Psoas muscle (tissue), 8 donors: ENCODE results near the gene STOML1. TPM values are rescaled to one million over a fixed set of nuclear protein-coding genes. Genes with fewer than 3 reads are reported as not detected.

ENCODE experiments used
- ATAC-seq, 4 donors: fragments of 200-7000 bp; cut with Tn5 transposase; one replicate each; pipeline ENCODE4 v1.9.1; 2020; ENCODE audit warnings: moderate library complexity in 3 of 4, mild to moderate bottlenecking in 2 of 4
- DNase-seq, 2 donors: peaks; one replicate each; pipeline ENCODE4 v3.0.0-alpha.2; 2020
- H3K27ac ChIP-seq: fragments of 200-600 bp; one replicate; pipeline ENCODE4 v1.8.0; 2022
- H3K27me3 ChIP-seq, 3 donors: fragments of 200-600 bp in 1 of 3; one replicate each; pipeline versions ENCODE4 v1.6.1 to v1.8.0; 2013 to 2022; ENCODE audit warnings: low read length in 2 of 3, mild to moderate bottlenecking in 2 of 3, moderate library complexity in 1 of 3; ENCODE audit not compliant: insufficient read depth in 3 of 3
- H3K36me3 ChIP-seq, 2 donors: fragments of 200-600 bp in 1 of 2; one replicate each; pipeline versions ENCODE4 v1.6.1 to v1.8.0; 2013 to 2022; ENCODE audit warnings: low read depth in 1 of 2, mild to moderate bottlenecking in 1 of 2, moderate library complexity in 1 of 2; ENCODE audit not compliant: insufficient read depth in 1 of 2
- H3K4me1 ChIP-seq: fragments of 200-600 bp; one replicate; pipeline ENCODE4 v1.8.0; 2022
- H3K4me3 ChIP-seq: fragments of 200-600 bp; one replicate; pipeline ENCODE4 v1.8.0; 2022; ENCODE audit warnings: mild to moderate bottlenecking
- H3K9me3 ChIP-seq: fragments of 200-600 bp; one replicate; pipeline ENCODE4 v1.8.0; 2022
- WGBS, 3 donors: extraction: QIAGEN DNeasy Blood & Tissue Kit; methylation state at CpG; one replicate each; pipeline versions ENCODE4 v1.1.6 to v1.1.7; 2013; 5-methylcytosine and 5-hydroxymethylcytosine counted together
- intact Hi-C, 2 donors: fragments of 100-400 bp; cut with DNase I; formaldehyde crosslinking; loops; one replicate each; pipeline versions ENCODE4 v1.11.0 to v1.14.2; 2022
- polyA plus RNA-seq, 3 donors: library from polyadenylated mRNA; stranded (reverse); fragments of 200-250 nt; gene quantifications; one replicate each; pipeline ENCODE4 v1.2.3, GENCODE V29; 2013
- total RNA-seq, 4 donors: library from RNA; stranded (reverse); fragmentation: NEBNext Ultra II Directional in 2 of 4; extraction: Animal tissue kit (Norgen Biotek cat#: 25700) in 2 of 4; gene quantifications; one replicate each; pipeline versions ENCODE4 v1.2.1 to v1.2.4, GENCODE V29; 2021 to 2023
- TF ChIP-seq, protein P1 (sequence below): fragments of 200-600 bp; IDR thresholded peaks from one replicate; pipeline ENCODE4 v1.8.0; 2022; ENCODE audit warnings: antibody characterized with exemption
- donor health status: healthy with polysubstance abuse.
- donor health status: DM: no; HTN: no; CAD: no; lungs with moderate emphysema.
- donor health status: Bipolar disorder and iron deficiency.
- donor health status: healthy.
- donor health status: DM: yes; HTN: yes; CAD: no.
- donor health status: DM: no; HTN: no; CAD: no.
- donor health status: DM: no; HTN: no; CAD: no.
- donor health status: DM: yes; HTN: yes; CAD: no.

The STOML1 gene
- total and polyA plus RNA-seq, 7 donors: 18.3 to 34.4 (median 24.4) TPM

DNA sequence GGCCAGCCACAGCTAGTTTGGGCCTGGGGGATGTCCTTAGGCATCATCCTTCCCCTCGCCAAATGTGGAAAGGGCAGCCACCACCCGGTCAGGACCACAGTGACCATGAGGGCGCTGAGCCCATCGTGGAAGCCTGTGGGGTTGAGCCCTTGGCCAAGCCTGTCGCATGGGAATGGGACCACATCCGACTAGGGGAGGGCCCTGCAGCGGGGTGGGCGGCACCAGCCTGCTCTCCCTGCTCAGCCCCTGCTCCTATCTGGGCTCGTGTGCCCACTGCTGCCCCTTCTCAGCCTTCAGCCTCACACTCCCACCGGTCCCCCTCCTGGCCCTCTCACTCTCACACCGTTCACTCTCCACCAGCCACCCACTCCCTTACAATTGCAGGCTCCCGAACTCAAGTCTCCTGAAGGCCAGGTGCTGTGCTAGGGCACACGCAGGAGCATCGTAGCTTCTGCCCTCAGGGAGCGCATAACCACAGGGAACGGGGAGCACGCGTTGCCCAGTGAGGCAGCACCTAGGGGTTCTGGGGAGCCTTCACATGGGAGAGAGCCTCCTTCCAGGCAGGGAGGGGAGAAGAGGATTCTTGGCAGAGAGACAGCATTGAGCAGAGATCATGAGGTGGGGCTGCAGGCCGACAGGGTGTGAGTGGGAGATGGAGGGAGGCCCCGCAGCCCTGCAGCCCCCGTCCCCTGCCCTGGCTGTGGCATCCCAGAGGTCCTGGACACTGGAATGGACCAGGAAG is 39.8 kb downstream of the STOML1 start:
- Histone ChIP-seq H3K4me1 (peaks cover 15% of the 10 kb centered on the region), H3K27ac (peak overlapping the region; percentile 80), H3K27me3 (peaks cover 0 to 6% (median 0%) of the 10 kb centered on the region in 3 donors), H3K36me3 (peaks cover 0 to 27% of the 10 kb centered on the region in 2 donors), H3K9me3 (no peaks in the 10 kb centered on the region), H3K4me3 (no peak overlapping the region)
- peak in 1 of 2 donors; percentile 54 for DNase-seq
- 84 to 89% (median 87%) methylated on average over 21 of the region's 21 CpGs for WGBS, 3 donors
- intact Hi-C loops: no loop called here
- ATAC-seq: no peak
- TF ChIP-seq, protein P1, sequence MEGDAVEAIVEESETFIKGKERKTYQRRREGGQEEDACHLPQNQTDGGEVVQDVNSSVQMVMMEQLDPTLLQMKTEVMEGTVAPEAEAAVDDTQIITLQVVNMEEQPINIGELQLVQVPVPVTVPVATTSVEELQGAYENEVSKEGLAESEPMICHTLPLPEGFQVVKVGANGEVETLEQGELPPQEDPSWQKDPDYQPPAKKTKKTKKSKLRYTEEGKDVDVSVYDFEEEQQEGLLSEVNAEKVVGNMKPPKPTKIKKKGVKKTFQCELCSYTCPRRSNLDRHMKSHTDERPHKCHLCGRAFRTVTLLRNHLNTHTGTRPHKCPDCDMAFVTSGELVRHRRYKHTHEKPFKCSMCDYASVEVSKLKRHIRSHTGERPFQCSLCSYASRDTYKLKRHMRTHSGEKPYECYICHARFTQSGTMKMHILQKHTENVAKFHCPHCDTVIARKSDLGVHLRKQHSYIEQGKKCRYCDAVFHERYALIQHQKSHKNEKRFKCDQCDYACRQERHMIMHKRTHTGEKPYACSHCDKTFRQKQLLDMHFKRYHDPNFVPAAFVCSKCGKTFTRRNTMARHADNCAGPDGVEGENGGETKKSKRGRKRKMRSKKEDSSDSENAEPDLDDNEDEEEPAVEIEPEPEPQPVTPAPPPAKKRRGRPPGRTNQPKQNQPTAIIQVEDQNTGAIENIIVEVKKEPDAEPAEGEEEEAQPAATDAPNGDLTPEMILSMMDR: no peak

- H3K9me3 ChIP-seq: no peaks in the 10 kb centered on the region
- ATAC-seq (peak; percentile 7 to 27 (median 7)), DNase-seq (no peak)
- intact Hi-C loops: loop anchor here in 1 of 2 donors (2.0 kb wide), 1 partner anchor 13 kb away; no protein-coding TSS in a partner anchor
- peaks cover 15% of the 10 kb centered on the region for H3K4me1 ChIP-seq
- peaks cover 0 to 6% (median 0%) of the 10 kb centered on the region in 3 donors for H3K27me3 ChIP-seq
- 56 to 59% (median 58%) methylated on average over 13 of the region's 13 CpGs for WGBS, 3 donors
- peaks cover 0 to 34% of the 10 kb centered on the region in 2 donors for H3K36me3 ChIP-seq
- H3K27ac ChIP-seq: peak overlapping the region; percentile 80
- TF ChIP-seq, protein P1: no peak
- H3K4me3 ChIP-seq: no peak overlapping the region
These were observed 40.5 kb downstream of the STOML1 start for GRCh38 chr15:73951601-73952000.

DNA sequence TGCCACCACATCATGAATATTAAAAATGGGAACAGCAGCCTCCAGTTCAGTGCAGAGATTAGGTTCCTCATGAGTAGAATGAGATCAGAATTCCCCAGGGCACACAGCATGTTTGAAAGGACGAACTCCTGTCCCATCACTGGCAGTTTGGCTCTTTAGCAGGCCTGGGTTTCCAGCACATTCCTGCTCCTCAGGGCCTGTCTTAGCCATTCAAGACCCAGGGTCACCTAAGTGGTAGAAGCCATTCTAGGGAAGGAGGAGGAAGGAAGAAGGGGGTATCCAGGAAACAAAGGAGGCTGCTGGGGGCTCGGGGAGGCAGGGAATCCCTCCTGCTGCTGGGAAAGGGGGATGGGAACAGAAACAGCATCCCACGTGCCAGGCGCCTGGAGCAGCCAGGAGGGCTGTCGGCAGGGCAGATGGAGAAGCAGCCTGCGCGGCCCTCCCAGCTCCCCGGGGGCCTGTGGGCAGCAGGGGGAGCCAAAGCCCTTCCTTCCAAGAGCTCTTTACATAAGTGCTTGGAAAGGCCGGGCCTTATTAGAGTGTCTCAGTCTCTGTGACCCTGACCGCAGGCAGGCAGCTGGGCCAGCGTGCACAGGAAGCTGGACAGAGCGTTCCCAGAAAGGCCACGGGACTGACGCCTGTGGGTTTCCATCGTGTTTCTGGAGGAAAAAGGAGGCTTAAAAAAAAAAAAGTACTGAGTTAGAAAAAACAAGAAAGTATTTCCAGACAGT is 41.1 kb downstream of the STOML1 start:
- intact Hi-C loops: loop anchor here in 1 of 2 donors (2.0 kb wide), 1 partner anchor 14 kb away; no protein-coding TSS in a partner anchor
- ATAC-seq (peak; percentile 94 to 97 (median 96)), DNase-seq (peak; percentile 93 to 95)
- 3 to 14% (median 6%) methylated on average over 15 of the region's 15 CpGs for WGBS, 3 donors
- no peak overlapping the region for H3K4me3 ChIP-seq
- peak overlapping the region; percentile 80 for H3K27ac ChIP-seq
- TF ChIP-seq, protein P1: peak; percentile 70
- peaks cover 15% of the 10 kb centered on the region for H3K4me1 ChIP-seq
- H3K27me3 ChIP-seq: peaks cover 0 to 6% (median 0%) of the 10 kb centered on the region in 3 donors
- H3K36me3 ChIP-seq: peaks cover 0 to 37% of the 10 kb centered on the region in 2 donors
- H3K9me3 ChIP-seq: no peaks in the 10 kb centered on the region

DNA sequence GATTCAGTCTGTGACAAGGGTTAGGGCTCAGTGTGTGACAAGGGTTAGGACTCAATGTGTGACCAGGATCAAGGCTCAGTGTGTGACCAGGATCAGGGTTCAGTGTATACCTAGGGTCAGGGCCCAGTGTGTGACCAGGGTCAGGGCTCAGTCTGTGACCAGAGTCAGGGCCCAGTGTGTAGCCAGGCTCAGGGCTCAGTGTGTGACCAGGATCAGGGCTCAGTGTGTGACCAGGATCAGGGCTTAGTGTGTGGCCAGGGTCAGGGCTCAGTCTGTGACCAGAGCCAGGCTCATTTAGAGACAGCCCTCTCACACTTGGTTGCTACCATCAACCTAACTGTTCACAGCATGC is 41.6 kb downstream of the STOML1 start:
- peak overlapping the region; percentile 80 for H3K27ac ChIP-seq
- peaks cover 0 to under 1% (median 0%) of the 10 kb centered on the region in 3 donors for H3K27me3 ChIP-seq
- H3K36me3 ChIP-seq: peaks cover 0 to 37% of the 10 kb centered on the region in 2 donors
- no peak overlapping the region for H3K4me3 ChIP-seq
- ATAC-seq (no peak), DNase-seq (peak in 1 of 2 donors; percentile 48)
- TF ChIP-seq, protein P1: no peak
- H3K4me1 ChIP-seq: peaks cover 15% of the 10 kb centered on the region
- no peaks in the 10 kb centered on the region for H3K9me3 ChIP-seq
- intact Hi-C loops: loop anchor here in 1 of 2 donors (2.0 kb wide), 1 partner anchor 14 kb away; no protein-coding TSS in a partner anchor
